ENCODE measurements around the gene PEMT. TPM values are rescaled to one million over a fixed set of nuclear protein-coding genes. Genes with fewer than 3 reads are reported as not detected.

PEMT gene
- polyA plus RNA-seq, 2 donors = 27.2 to 34.2 TPM

DNA sequence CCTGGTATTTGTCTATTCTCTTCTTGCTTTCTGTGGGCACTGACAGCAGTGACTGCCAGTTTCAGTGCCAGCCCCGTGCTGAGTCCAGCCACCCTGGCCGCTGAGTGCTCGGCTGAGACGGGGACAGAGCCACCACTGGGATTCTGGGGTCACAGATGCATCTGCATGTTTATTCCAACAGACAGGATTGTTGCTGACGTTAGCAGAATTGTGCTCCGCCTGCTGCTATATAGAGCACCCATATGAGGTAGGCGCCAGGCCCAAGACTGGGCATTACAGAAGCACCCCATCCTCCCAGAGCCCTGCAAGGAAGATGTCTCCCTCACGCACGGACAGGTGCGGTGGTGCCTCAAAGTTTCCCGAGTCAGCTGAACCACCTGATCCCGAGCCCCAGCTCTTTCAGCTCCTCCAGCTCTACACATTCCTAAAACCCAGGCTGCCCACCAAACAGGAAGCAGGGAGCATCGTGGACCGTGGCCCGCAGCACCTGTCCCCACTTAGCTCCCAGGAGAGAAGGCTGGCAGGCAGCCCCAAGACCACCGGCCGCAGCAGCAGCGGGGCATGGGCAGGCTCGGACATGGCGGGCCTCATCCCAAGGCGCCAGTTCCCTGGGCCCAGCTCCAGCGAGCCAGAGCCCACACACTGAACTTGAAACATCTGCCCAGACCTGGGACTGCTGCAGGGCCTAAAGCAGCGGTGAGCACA, 50.4 kb downstream of the PEMT start:
- Histone ChIP-seq H3K4me3 (ENCODE audit: low read depth in 1 of 2, low read length in 2 of 2) (no peak overlapping the region), H3K36me3 (ENCODE audit: control insufficient read depth in 2 of 2, insufficient read depth in 2 of 2, low read length in 1 of 2) (no peaks in the 10 kb centered on the region), H3K27me3 (ENCODE audit: control insufficient read depth in 1 of 2, insufficient read depth in 2 of 2, low read length in 2 of 2) (no peaks in the 10 kb centered on the region), H3K9me3 (ENCODE audit: control insufficient read depth in 2 of 2, insufficient read depth in 1 of 2, low read depth in 1 of 2, low read length in 1 of 2) (no peaks in the 10 kb centered on the region), H3K27ac (ENCODE audit: low read depth in 2 of 2, low read length in 1 of 2) (no peak overlapping the region), H3K4me1 (ENCODE audit: control insufficient read depth in 2 of 2, insufficient read depth in 2 of 2, low read length in 1 of 2) (peaks cover 0 to 2% of the 10 kb centered on the region in 2 donors)
- 52 to 61% methylated on average over 23 of the region's 23 CpGs for WGBS, 2 donors

DNA sequence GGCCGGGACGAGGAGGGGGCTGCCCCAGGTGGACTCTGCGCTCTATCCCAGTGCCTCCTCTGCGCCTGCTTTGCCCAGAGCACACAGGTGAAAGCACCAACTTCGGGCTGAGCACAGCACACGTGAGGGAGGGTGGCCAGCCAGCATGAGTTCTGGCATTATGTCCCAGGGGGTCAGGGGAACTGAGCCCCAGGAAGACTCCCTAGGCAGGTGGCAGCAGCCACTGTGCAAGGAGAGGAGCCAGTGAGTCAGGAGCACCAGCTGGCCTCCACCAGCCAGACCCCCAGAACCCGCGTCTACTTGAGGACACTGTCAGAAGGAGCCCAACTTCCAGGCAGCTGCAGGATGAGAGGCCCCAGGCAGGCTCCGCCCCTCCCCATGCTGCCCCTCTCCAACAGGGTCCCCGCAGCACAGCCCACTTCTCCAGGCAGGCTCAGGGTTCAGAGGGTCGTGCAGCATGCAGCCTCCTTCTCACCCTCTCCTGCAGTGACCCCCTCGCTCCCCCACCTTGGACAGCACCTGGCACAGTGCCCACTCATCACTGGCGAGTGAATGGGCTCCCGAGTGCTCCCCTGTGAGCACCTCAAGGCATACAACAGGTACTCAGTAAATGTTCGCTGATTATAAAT, 51.1 kb downstream of the PEMT start:
- Histone ChIP-seq H3K4me3 (ENCODE audit: low read depth in 1 of 2, low read length in 2 of 2) (no peak overlapping the region), H3K27ac (ENCODE audit: low read depth in 2 of 2, low read length in 1 of 2) (no peak overlapping the region), H3K9me3 (ENCODE audit: control insufficient read depth in 2 of 2, insufficient read depth in 1 of 2, low read depth in 1 of 2, low read length in 1 of 2) (no peaks in the 10 kb centered on the region), H3K36me3 (ENCODE audit: control insufficient read depth in 2 of 2, insufficient read depth in 2 of 2, low read length in 1 of 2) (no peaks in the 10 kb centered on the region), H3K27me3 (ENCODE audit: control insufficient read depth in 1 of 2, insufficient read depth in 2 of 2, low read length in 2 of 2) (no peaks in the 10 kb centered on the region), H3K4me1 (ENCODE audit: control insufficient read depth in 2 of 2, insufficient read depth in 2 of 2, low read length in 1 of 2) (peaks cover 0 to 2% of the 10 kb centered on the region in 2 donors)
- WGBS, 2 donors = 66 to 73% methylated on average over 15 of the region's 15 CpGs

DNA sequence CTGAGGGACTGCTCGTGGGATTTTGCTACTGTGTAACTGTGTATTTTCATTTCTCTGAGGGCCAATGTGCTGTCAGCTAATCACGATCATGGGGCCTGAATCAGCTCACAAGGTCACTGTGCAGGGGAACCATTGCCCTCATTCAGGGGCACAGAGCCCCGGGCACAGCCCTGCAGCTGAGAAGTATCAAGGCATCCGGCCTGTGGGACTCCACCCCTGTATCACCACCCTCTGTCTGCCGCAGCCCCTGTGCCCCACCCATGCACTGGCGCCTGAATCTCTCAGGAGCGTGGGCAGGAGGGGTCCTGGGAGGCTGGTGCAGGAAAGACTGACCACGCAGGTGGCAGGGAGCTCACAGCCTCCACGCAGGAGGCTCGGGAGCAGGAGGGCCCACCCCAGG, 51.9 kb downstream of the PEMT start:
- H3K27me3 ChIP-seq (ENCODE audit: control insufficient read depth in 1 of 2, insufficient read depth in 2 of 2, low read length in 2 of 2) = no peaks in the 10 kb centered on the region
- no peak overlapping the region for H3K27ac ChIP-seq (ENCODE audit: low read depth in 2 of 2, low read length in 1 of 2)
- WGBS, 2 donors = 72 to 79% methylated on average over 10 of the region's 10 CpGs
- peaks cover 0 to 2% of the 10 kb centered on the region in 2 donors for H3K4me1 ChIP-seq (ENCODE audit: control insufficient read depth in 2 of 2, insufficient read depth in 2 of 2, low read length in 1 of 2)
- H3K9me3 ChIP-seq (ENCODE audit: control insufficient read depth in 2 of 2, insufficient read depth in 1 of 2, low read depth in 1 of 2, low read length in 1 of 2) = no peaks in the 10 kb centered on the region
- no peaks in the 10 kb centered on the region for H3K36me3 ChIP-seq (ENCODE audit: control insufficient read depth in 2 of 2, insufficient read depth in 2 of 2, low read length in 1 of 2)
- H3K4me3 ChIP-seq (ENCODE audit: low read depth in 1 of 2, low read length in 2 of 2) = no peak overlapping the region

- Histone ChIP-seq H3K36me3 (ENCODE audit: control insufficient read depth in 2 of 2, insufficient read depth in 2 of 2, low read length in 1 of 2) (no peaks in the 10 kb centered on the region), H3K9me3 (ENCODE audit: control insufficient read depth in 2 of 2, insufficient read depth in 1 of 2, low read depth in 1 of 2, low read length in 1 of 2) (no peaks in the 10 kb centered on the region), H3K4me1 (ENCODE audit: control insufficient read depth in 2 of 2, insufficient read depth in 2 of 2, low read length in 1 of 2) (peaks cover 0 to 2% of the 10 kb centered on the region in 2 donors), H3K4me3 (ENCODE audit: low read depth in 1 of 2, low read length in 2 of 2) (no peak overlapping the region), H3K27me3 (ENCODE audit: control insufficient read depth in 1 of 2, insufficient read depth in 2 of 2, low read length in 2 of 2) (no peaks in the 10 kb centered on the region), H3K27ac (ENCODE audit: low read depth in 2 of 2, low read length in 1 of 2) (no peak overlapping the region)
- WGBS, 2 donors = 53 to 58% methylated on average over 10 of the region's 10 CpGs
Observed at GRCh38 chr17:17538417-17539391, 52.8 kb downstream of the PEMT start.

GRCh38 chr17:17537311-17538099, 54.0 kb downstream of the PEMT start:
- H3K9me3 ChIP-seq (ENCODE audit: control insufficient read depth in 2 of 2, insufficient read depth in 1 of 2, low read depth in 1 of 2, low read length in 1 of 2) = no peaks in the 10 kb centered on the region
- H3K4me3 ChIP-seq (ENCODE audit: low read depth in 1 of 2, low read length in 2 of 2) = no peak overlapping the region
- WGBS, 2 donors = 75 to 83% methylated on average over 15 of the region's 15 CpGs
- no peaks in the 10 kb centered on the region for H3K36me3 ChIP-seq (ENCODE audit: control insufficient read depth in 2 of 2, insufficient read depth in 2 of 2, low read length in 1 of 2)
- H3K4me1 ChIP-seq (ENCODE audit: control insufficient read depth in 2 of 2, insufficient read depth in 2 of 2, low read length in 1 of 2) = peaks cover 0 to 2% of the 10 kb centered on the region in 2 donors
- no peaks in the 10 kb centered on the region for H3K27me3 ChIP-seq (ENCODE audit: control insufficient read depth in 1 of 2, insufficient read depth in 2 of 2, low read length in 2 of 2)
- no peak overlapping the region for H3K27ac ChIP-seq (ENCODE audit: low read depth in 2 of 2, low read length in 1 of 2)

- H3K9me3 ChIP-seq (ENCODE audit: control insufficient read depth in 2 of 2, insufficient read depth in 1 of 2, low read depth in 1 of 2, low read length in 1 of 2) = no peaks in the 10 kb centered on the region
- 93 to 96% methylated on average over 15 of the region's 15 CpGs for WGBS, 2 donors
- no peaks in the 10 kb centered on the region for H3K36me3 ChIP-seq (ENCODE audit: control insufficient read depth in 2 of 2, insufficient read depth in 2 of 2, low read length in 1 of 2)
- peaks cover 0 to 2% of the 10 kb centered on the region in 2 donors for H3K4me1 ChIP-seq (ENCODE audit: control insufficient read depth in 2 of 2, insufficient read depth in 2 of 2, low read length in 1 of 2)
- no peaks in the 10 kb centered on the region for H3K27me3 ChIP-seq (ENCODE audit: control insufficient read depth in 1 of 2, insufficient read depth in 2 of 2, low read length in 2 of 2)
- H3K27ac ChIP-seq (ENCODE audit: low read depth in 2 of 2, low read length in 1 of 2) = no peak overlapping the region
- H3K4me3 ChIP-seq (ENCODE audit: low read depth in 1 of 2, low read length in 2 of 2) = no peak overlapping the region
Observed at GRCh38 chr17:17536702-17537101, 54.8 kb downstream of the PEMT start.

DNA sequence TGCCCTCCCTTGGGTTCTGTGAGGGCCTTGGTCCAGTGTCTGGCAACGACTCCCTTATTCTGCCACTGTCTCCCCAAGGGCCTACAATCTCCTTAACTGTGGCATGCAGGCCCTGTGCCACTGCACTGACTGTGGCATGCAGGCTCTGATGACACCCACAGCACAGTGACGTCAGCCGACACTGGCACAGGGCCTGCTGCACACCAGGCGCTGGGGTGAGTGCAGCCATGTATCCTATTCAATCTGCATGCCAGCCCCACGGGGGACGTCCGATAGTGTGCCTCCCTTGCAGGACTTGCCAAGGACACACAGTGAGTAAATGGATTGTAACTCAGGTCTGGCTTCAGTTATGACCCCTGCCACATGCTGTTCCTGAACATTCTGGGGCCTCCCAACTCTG, 55.6 kb downstream of the PEMT start:
- Histone ChIP-seq H3K4me3 (ENCODE audit: low read depth in 1 of 2, low read length in 2 of 2) (no peak overlapping the region), H3K9me3 (ENCODE audit: control insufficient read depth in 2 of 2, insufficient read depth in 1 of 2, low read depth in 1 of 2, low read length in 1 of 2) (no peaks in the 10 kb centered on the region), H3K4me1 (ENCODE audit: control insufficient read depth in 2 of 2, insufficient read depth in 2 of 2, low read length in 1 of 2) (peaks cover 0 to 2% of the 10 kb centered on the region in 2 donors), H3K36me3 (ENCODE audit: control insufficient read depth in 2 of 2, insufficient read depth in 2 of 2, low read length in 1 of 2) (no peaks in the 10 kb centered on the region), H3K27ac (ENCODE audit: low read depth in 2 of 2, low read length in 1 of 2) (no peak overlapping the region), H3K27me3 (ENCODE audit: control insufficient read depth in 1 of 2, insufficient read depth in 2 of 2, low read length in 2 of 2) (no peaks in the 10 kb centered on the region)
- WGBS, 2 donors = 65 to 69% methylated on average over 7 of the region's 7 CpGs

GRCh38 chr17:17533901-17534441, 57.5 kb downstream of the PEMT start:
- no peaks in the 10 kb centered on the region for H3K27me3 ChIP-seq (ENCODE audit: control insufficient read depth in 1 of 2, insufficient read depth in 2 of 2, low read length in 2 of 2)
- H3K4me3 ChIP-seq (ENCODE audit: low read depth in 1 of 2, low read length in 2 of 2) = no peak overlapping the region
- WGBS, 2 donors = 49 to 53% methylated on average over 3 of the region's 3 CpGs
- H3K36me3 ChIP-seq (ENCODE audit: control insufficient read depth in 2 of 2, insufficient read depth in 2 of 2, low read length in 1 of 2) = no peaks in the 10 kb centered on the region
- H3K9me3 ChIP-seq (ENCODE audit: control insufficient read depth in 2 of 2, insufficient read depth in 1 of 2, low read depth in 1 of 2, low read length in 1 of 2) = no peaks in the 10 kb centered on the region
- H3K4me1 ChIP-seq (ENCODE audit: control insufficient read depth in 2 of 2, insufficient read depth in 2 of 2, low read length in 1 of 2) = no peaks in the 10 kb centered on the region
- no peak overlapping the region for H3K27ac ChIP-seq (ENCODE audit: low read depth in 2 of 2, low read length in 1 of 2)

GRCh38 chr17:17532991-17533390, 58.5 kb downstream of the PEMT start:
- no peaks in the 10 kb centered on the region for H3K27me3 ChIP-seq (ENCODE audit: control insufficient read depth in 1 of 2, insufficient read depth in 2 of 2, low read length in 2 of 2)
- no peak overlapping the region for H3K27ac ChIP-seq (ENCODE audit: low read depth in 2 of 2, low read length in 1 of 2)
- H3K4me1 ChIP-seq (ENCODE audit: control insufficient read depth in 2 of 2, insufficient read depth in 2 of 2, low read length in 1 of 2) = no peaks in the 10 kb centered on the region
- no peaks in the 10 kb centered on the region for H3K36me3 ChIP-seq (ENCODE audit: control insufficient read depth in 2 of 2, insufficient read depth in 2 of 2, low read length in 1 of 2)
- H3K4me3 ChIP-seq (ENCODE audit: low read depth in 1 of 2, low read length in 2 of 2) = no peak overlapping the region
- no peaks in the 10 kb centered on the region for H3K9me3 ChIP-seq (ENCODE audit: control insufficient read depth in 2 of 2, insufficient read depth in 1 of 2, low read depth in 1 of 2, low read length in 1 of 2)
- 79 to 88% methylated on average over 1 of the region's 1 CpG for WGBS, 2 donors

All from esophagus (tissue), 2 donors.